ENCODE results near the gene SSH3. TPM values are rescaled to one million over a fixed set of nuclear protein-coding genes. Genes with fewer than 3 reads are reported as not detected.
A peak's percentile ranks its signal among the peaks of the same experiment; 100 is the strongest.

Gene SSH3
- total RNA-seq, 1 donor = 25.0 TPM

DNA sequence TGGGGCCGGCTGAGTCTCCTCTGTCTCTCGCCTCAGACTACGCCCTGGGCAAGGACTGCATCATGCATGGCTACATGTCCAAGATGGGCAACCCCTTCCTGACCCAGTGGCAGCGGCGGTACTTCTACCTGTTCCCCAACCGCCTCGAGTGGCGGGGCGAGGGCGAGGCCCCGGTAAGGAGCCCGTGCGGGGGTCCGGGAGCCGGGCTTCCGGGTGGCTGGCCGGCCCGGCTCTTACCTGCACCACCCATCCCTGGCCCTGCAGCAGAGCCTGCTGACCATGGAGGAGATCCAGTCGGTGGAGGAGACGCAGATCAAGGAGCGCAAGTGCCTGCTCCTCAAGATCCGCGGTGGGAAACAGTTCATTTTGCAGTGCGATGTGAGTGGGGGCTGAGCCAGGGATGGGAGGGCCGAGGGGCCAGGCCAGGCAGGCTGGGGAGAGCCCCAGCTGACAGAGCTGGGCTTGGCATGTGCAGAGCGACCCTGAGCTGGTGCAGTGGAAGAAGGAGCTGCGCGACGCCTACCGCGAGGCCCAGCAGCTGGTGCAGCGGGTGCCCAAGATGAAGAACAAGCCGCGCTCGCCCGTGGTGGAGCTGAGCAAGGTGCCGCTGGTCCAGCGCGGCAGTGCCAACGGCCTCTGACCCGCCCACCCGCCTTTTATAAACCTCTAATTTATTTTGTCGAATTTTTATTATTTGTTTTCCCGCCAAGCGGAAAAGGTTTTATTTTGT lies 18.4 kb upstream of the SSH3 start:
- Histone ChIP-seq H3K9me3 (ENCODE audit: low read depth, low read length) (no peaks in the 10 kb centered on the region), H2AFZ (ENCODE audit: low read length) (no peak overlapping the region), H3K4me1 (ENCODE audit: insufficient read depth, low read length) (peaks cover 8% of the 10 kb centered on the region), H3K79me2 (ENCODE audit: insufficient read depth, low read length) (peaks cover 7% of the 10 kb centered on the region), H4K20me1 (ENCODE audit: insufficient read depth, low read length) (peaks cover 3% of the 10 kb centered on the region), H3K27me3 (ENCODE audit: insufficient read depth, low read length) (no peaks in the 10 kb centered on the region), H3K27ac (ENCODE audit: low read depth, low read length) (no peak overlapping the region), H3K36me3 (ENCODE audit: insufficient read depth, low read length) (peaks cover 60% of the 10 kb centered on the region), H3K4me3 (ENCODE audit: insufficient read depth, low read length) (no peak overlapping the region), H3K4me2 (ENCODE audit: insufficient read depth, low read length) (no peak overlapping the region)
- TF ChIP-seq, protein P1, sequence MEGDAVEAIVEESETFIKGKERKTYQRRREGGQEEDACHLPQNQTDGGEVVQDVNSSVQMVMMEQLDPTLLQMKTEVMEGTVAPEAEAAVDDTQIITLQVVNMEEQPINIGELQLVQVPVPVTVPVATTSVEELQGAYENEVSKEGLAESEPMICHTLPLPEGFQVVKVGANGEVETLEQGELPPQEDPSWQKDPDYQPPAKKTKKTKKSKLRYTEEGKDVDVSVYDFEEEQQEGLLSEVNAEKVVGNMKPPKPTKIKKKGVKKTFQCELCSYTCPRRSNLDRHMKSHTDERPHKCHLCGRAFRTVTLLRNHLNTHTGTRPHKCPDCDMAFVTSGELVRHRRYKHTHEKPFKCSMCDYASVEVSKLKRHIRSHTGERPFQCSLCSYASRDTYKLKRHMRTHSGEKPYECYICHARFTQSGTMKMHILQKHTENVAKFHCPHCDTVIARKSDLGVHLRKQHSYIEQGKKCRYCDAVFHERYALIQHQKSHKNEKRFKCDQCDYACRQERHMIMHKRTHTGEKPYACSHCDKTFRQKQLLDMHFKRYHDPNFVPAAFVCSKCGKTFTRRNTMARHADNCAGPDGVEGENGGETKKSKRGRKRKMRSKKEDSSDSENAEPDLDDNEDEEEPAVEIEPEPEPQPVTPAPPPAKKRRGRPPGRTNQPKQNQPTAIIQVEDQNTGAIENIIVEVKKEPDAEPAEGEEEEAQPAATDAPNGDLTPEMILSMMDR (IDR thresholded peaks at IDR 0.05; ENCODE audit: extremely low read depth, low read depth, low read length) = no peak
- DNase-seq (ENCODE audit: insufficient read length, low spot score, missing footprints) = peak; percentile 62

DNA sequence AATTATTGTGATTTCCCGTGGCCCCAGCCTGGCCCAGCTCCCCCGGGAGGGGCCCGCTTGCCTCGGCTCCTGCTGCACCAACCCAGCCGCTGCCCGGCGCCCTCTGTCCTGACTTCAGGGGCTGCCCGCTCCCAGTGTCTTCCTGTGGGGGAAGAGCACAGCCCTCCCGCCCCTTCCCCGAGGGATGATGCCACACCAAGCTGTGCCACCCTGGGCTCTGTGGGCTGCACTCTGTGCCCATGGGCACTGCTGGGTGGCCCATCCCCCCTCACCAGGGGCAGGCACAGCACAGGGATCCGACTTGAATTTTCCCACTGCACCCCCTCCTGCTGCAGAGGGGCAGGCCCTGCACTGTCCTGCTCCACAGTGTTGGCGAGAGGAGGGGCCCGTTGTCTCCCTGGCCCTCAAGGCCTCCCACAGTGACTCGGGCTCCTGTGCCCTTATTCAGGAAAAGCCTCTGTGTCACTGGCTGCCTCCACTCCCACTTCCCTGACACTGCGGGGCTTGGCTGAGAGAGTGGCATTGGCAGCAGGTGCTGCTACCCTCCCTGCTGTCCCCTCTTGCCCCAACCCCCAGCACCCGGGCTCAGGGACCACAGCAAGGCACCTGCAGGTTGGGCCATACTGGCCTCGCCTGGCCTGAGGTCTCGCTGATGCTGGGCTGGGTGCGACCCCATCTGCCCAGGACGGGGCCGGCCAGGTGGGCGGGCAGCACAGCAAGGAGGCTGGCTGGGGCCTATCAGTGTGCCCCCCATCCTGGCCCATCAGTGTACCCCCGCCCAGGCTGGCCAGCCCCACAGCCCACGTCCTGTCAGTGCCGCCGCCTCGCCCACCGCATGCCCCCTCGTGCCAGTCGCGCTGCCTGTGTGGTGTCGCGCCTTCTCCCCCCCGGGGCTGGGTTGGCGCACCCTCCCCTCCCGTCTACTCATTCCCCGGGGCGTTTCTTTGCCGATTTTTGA lies 17.5 kb upstream of the SSH3 start:
- H3K4me1 ChIP-seq (ENCODE audit: insufficient read depth, low read length) = peaks cover 17% of the 10 kb centered on the region
- peak; percentile 63 for DNase-seq (ENCODE audit: insufficient read length, low spot score, missing footprints)
- H3K4me3 ChIP-seq (ENCODE audit: insufficient read depth, low read length) = no peak overlapping the region
- no peaks in the 10 kb centered on the region for H3K9me3 ChIP-seq (ENCODE audit: low read depth, low read length)
- no peak overlapping the region for H2AFZ ChIP-seq (ENCODE audit: low read length)
- peaks cover 59% of the 10 kb centered on the region for H3K36me3 ChIP-seq (ENCODE audit: insufficient read depth, low read length)
- peaks cover 9% of the 10 kb centered on the region for H4K20me1 ChIP-seq (ENCODE audit: insufficient read depth, low read length)
- TF ChIP-seq, protein P1 (IDR thresholded peaks at IDR 0.05; ENCODE audit: extremely low read depth, low read depth, low read length) = no peak
- H3K79me2 ChIP-seq (ENCODE audit: insufficient read depth, low read length) = peaks cover 14% of the 10 kb centered on the region
- no peak overlapping the region for H3K27ac ChIP-seq (ENCODE audit: low read depth, low read length)
- no peaks in the 10 kb centered on the region for H3K27me3 ChIP-seq (ENCODE audit: insufficient read depth, low read length)
- H3K4me2 ChIP-seq (ENCODE audit: insufficient read depth, low read length) = no peak overlapping the region

DNA sequence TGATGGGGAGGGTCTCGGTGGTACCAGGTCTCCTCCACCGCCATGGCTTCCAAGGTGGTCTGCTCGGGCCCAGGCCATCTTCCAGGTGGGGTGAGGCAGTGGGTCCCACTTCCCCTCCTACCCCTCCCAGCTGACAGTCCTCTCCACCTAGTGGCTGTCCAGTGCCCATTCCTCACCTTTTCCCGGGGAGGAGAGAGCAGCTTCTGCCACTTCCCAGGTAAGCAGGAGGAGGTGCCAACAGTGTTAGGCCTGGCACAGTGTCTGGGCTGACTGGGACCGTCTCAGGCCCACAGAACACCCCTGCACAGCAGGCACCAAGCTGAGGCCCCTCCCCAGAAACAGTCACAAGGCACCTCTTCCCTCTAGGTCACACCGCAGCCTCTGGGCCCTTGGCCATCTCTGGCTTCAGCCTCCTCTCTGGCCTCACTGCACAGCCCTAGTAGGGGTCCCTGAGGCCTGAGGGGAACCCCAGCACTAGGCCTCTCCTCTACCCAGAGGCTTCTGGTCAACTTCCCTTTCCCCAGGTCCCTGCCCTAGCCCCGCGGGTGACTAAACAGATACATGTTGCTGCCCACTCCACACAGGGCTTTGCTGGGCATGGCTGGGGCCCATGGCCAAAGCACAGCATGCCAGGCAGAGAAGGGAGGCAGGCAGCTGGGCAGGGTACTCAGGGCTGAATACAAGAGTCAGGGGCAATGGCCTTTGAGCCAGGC lies 16.6 kb upstream of the SSH3 start:
- Histone ChIP-seq H2AFZ (ENCODE audit: low read length) (no peak overlapping the region), H3K27ac (ENCODE audit: low read depth, low read length) (peak overlapping the region; percentile 96), H3K4me2 (ENCODE audit: insufficient read depth, low read length) (no peak overlapping the region), H3K4me1 (ENCODE audit: insufficient read depth, low read length) (peaks cover 21% of the 10 kb centered on the region), H3K79me2 (ENCODE audit: insufficient read depth, low read length) (peaks cover 23% of the 10 kb centered on the region), H3K36me3 (ENCODE audit: insufficient read depth, low read length) (peaks cover 63% of the 10 kb centered on the region), H4K20me1 (ENCODE audit: insufficient read depth, low read length) (peaks cover 10% of the 10 kb centered on the region), H3K9me3 (ENCODE audit: low read depth, low read length) (no peaks in the 10 kb centered on the region), H3K4me3 (ENCODE audit: insufficient read depth, low read length) (no peak overlapping the region), H3K27me3 (ENCODE audit: insufficient read depth, low read length) (no peaks in the 10 kb centered on the region)
- TF ChIP-seq, protein P1 (IDR thresholded peaks at IDR 0.05; ENCODE audit: extremely low read depth, low read depth, low read length) = no peak
- peak; percentile 84 for DNase-seq (ENCODE audit: insufficient read length, low spot score, missing footprints)
